Sigmoid colon (tissue), 7 donors: ENCODE data around the gene C1R. TPM values are rescaled to one million over a fixed set of nuclear protein-coding genes. Genes with fewer than 3 reads are reported as not detected.
A peak's percentile ranks its signal among the peaks of the same experiment; 100 is the strongest.

Experiments
- DNase-seq: peaks from one replicate; pipeline ENCODE4 v3.0.0-alpha.2; 2019
- H3K27ac ChIP-seq, 4 donors: fragments of 200-600 bp; sonication (generic); one replicate each; pipeline ENCODE4 v1.5.1; 2016 to 2019; ENCODE audit warnings: mild to moderate bottlenecking in 1 of 4
- H3K27me3 ChIP-seq, 3 donors: fragments of 200-600 bp; sonication (generic); one replicate each; pipeline ENCODE4 v1.5.1; 2019; ENCODE audit warnings: mild to moderate bottlenecking in 1 of 3
- H3K36me3 ChIP-seq, 4 donors: fragments of 200-600 bp; sonication (generic); one replicate each; pipeline ENCODE4 v1.5.1; 2016 to 2019
- H3K4me1 ChIP-seq, 4 donors: fragments of 200-600 bp; sonication (generic); one replicate each; pipeline ENCODE4 v1.5.1; 2017 to 2019
- H3K4me3 ChIP-seq, 4 donors: fragments of 200-600 bp; sonication (generic); one replicate each; pipeline ENCODE4 v1.5.1; 2017 to 2019; ENCODE audit warnings: mild to moderate bottlenecking in 2 of 4, moderate library complexity in 1 of 4
- H3K9me3 ChIP-seq, 4 donors: fragments of 200-600 bp in 3 of 4; sonication (generic) in 3 of 4; one replicate each; pipeline versions ENCODE4 v1.5.1 to v1.6.1; 2013 to 2019
- CTCF ChIP-seq, 4 experiments: fragments of 450-650 bp in 3 of 4; fragments of 200-600 bp in 1 of 4; IDR thresholded peaks; one replicate each; pipeline ENCODE4 v1.5.1; 2016 to 2019; ENCODE audit warnings: antibody characterized with exemption in 4 of 4, mild to moderate bottlenecking in 3 of 4, moderate library complexity in 2 of 4
- EP300 ChIP-seq, 4 donors: sonication (generic); formaldehyde crosslinking; IDR thresholded peaks; one replicate each; pipeline ENCODE4 v1.6.1; 2017; ENCODE audit warnings: antibody characterized with exemption in 4 of 4
- POLR2A ChIP-seq, 2 donors: fragments of 450-650 bp; IDR thresholded peaks; one replicate each; pipeline ENCODE4 v1.6.1; 2016; ENCODE audit warnings: antibody characterized with exemption in 2 of 2, mild to moderate bottlenecking in 2 of 2, moderate library complexity in 2 of 2
- POLR2AphosphoS5 ChIP-seq, 4 donors: sonication (generic); formaldehyde crosslinking; IDR thresholded peaks; one replicate each; pipeline ENCODE4 v1.6.1; 2017; ENCODE audit warnings: antibody characterized with exemption in 4 of 4
- WGBS, 2 donors: extraction: QIAGEN DNeasy Blood & Tissue Kit; methylation state at CpG; one replicate each; pipeline ENCODE4 v1.1.7; 2013; 5-methylcytosine and 5-hydroxymethylcytosine counted together
- intact Hi-C: fragments of 100-400 bp; cut with DNase I; formaldehyde crosslinking; loops from one replicate; pipeline ENCODE4 v1.15.1; 2023
- polyA plus RNA-seq, 3 donors: library from polyadenylated mRNA; stranded (reverse); fragments of 200-250 nt; gene quantifications; one replicate each; pipeline ENCODE4 v1.2.3, GENCODE V29; 2013
- total RNA-seq, 4 donors: library from RNA; depleted of rRNA; stranded (reverse); fragments of >200 nt; gene quantifications; one replicate each; pipeline ENCODE4 v1.1.0, GENCODE V29; 2016
- donor health status: healthy with polysubstance abuse.
- donor health status: Bipolar disorder and iron deficiency.
- donor health status: healthy.

Gene C1R
- total and polyA plus RNA-seq, 7 donors = 23.8 to 493 (median 328) TPM

- DNase-seq = peak; percentile 21
- H3K36me3 ChIP-seq = no peaks in the 10 kb centered on the region
- H3K4me3 ChIP-seq = peak overlapping the region in 2 of 4 donors; percentile 4 to 21
- H3K9me3 ChIP-seq = no peaks in the 10 kb centered on the region
- 87 to 88% methylated on average over 17 of the region's 17 CpGs for WGBS, 2 donors
- TF ChIP-seq POLR2AphosphoS5 (IDR thresholded peaks at IDR 0.05) = no peak
- TF ChIP-seq POLR2A (IDR thresholded peaks at IDR 0.05) = no peak
- H3K4me1 ChIP-seq = peaks cover 0 to 21% (median 18%) of the 10 kb centered on the region in 4 donors
- intact Hi-C loops = no loop called here
- no peak overlapping the region for H3K27ac ChIP-seq
- no peaks in the 10 kb centered on the region for H3K27me3 ChIP-seq
Measured at GRCh38 chr12:7127916-7128626, 35.8 kb upstream of the C1R start.

- 67 to 89% methylated on average over 4 of the region's 4 CpGs for WGBS, 2 donors
- DNase-seq = no peak
- H3K36me3 ChIP-seq = no peaks in the 10 kb centered on the region
- no peak overlapping the region for H3K27ac ChIP-seq
- H3K27me3 ChIP-seq = no peaks in the 10 kb centered on the region
- intact Hi-C loops = no loop called here
- H3K4me1 ChIP-seq = peaks cover 0 to 15% (median 14%) of the 10 kb centered on the region in 4 donors
- H3K9me3 ChIP-seq = no peaks in the 10 kb centered on the region
- H3K4me3 ChIP-seq = no peak overlapping the region
- TF ChIP-seq POLR2A (IDR thresholded peaks at IDR 0.05) = no peak
- TF ChIP-seq POLR2AphosphoS5 (IDR thresholded peaks at IDR 0.05) = no peak
- TF ChIP-seq CTCF (IDR thresholded peaks at IDR 0.05) = no peak
- no peak for TF ChIP-seq EP300 (IDR thresholded peaks at IDR 0.05)
Measured at GRCh38 chr12:7125632-7126227, 33.5 kb upstream of the C1R start.

- H3K9me3 ChIP-seq = no peaks in the 10 kb centered on the region
- H3K4me1 ChIP-seq = no peaks in the 10 kb centered on the region
- no peak for DNase-seq
- intact Hi-C loops = no loop called here
- H3K36me3 ChIP-seq = no peaks in the 10 kb centered on the region
- TF ChIP-seq POLR2AphosphoS5 (IDR thresholded peaks at IDR 0.05) (no peak), EP300 (IDR thresholded peaks at IDR 0.05) (no peak), POLR2A (IDR thresholded peaks at IDR 0.05) (no peak), CTCF (IDR thresholded peaks at IDR 0.05) (no peak)
- no peak overlapping the region for H3K4me3 ChIP-seq
- H3K27me3 ChIP-seq = no peaks in the 10 kb centered on the region
- WGBS, 2 donors = 72 to 78% methylated on average over 11 of the region's 11 CpGs
- no peak overlapping the region for H3K27ac ChIP-seq
Measured at GRCh38 chr12:7123806-7124522, 31.7 kb upstream of the C1R start.

GRCh38 chr12:7122811-7123769 is 30.8 kb upstream of the C1R start:
- TF ChIP-seq CTCF (IDR thresholded peaks at IDR 0.05) (no peak), POLR2A (IDR thresholded peaks at IDR 0.05) (no peak), EP300 (IDR thresholded peaks at IDR 0.05) (no peak), POLR2AphosphoS5 (IDR thresholded peaks at IDR 0.05) (no peak)
- Histone ChIP-seq H3K4me3 (no peak overlapping the region), H3K4me1 (no peaks in the 10 kb centered on the region), H3K27ac (peak overlapping the region in 1 of 4 donors; percentile 29), H3K36me3 (no peaks in the 10 kb centered on the region), H3K27me3 (no peaks in the 10 kb centered on the region), H3K9me3 (no peaks in the 10 kb centered on the region)
- intact Hi-C loops = no loop called here
- peak; percentile 51 for DNase-seq
- 77 to 87% methylated on average over 7 of the region's 7 CpGs for WGBS, 2 donors
